ENCODE results near the gene DAAM1.

The DAAM1 gene

DNA sequence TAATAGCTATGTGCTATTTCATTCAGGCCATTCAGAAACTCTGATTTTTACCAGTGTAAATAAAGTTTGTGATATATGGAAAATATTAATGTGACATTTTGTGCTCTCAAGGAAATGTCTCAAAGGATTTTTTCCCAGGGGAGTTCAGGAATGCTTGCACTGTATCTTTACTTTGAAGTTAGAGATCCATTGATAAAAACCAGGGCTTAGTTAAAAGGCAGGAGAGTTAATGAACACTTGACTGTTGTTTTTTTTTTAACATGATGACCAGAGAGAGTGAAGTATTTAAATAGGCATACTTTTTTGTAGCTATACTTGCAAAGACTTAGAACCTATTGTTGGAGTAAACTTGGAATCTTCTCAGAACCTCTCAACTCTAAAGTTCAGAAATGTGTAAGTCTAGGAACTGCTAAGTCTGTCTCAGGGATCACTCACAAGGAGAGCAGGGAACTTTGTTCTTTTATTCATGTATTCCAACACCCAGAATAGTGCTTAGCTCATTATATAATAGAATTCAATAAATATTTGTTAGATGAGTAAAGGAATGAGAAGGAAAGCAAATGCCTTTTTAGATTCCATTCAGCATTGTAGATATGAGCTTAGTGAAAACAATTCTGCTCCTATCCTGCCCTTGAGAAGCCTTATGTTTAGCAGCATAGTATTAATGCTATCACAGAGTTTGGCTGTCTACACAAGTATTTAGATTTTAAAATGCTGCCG lies 117.5 kb downstream of the DAAM1 start:
- TF ChIP-seq, protein P1, sequence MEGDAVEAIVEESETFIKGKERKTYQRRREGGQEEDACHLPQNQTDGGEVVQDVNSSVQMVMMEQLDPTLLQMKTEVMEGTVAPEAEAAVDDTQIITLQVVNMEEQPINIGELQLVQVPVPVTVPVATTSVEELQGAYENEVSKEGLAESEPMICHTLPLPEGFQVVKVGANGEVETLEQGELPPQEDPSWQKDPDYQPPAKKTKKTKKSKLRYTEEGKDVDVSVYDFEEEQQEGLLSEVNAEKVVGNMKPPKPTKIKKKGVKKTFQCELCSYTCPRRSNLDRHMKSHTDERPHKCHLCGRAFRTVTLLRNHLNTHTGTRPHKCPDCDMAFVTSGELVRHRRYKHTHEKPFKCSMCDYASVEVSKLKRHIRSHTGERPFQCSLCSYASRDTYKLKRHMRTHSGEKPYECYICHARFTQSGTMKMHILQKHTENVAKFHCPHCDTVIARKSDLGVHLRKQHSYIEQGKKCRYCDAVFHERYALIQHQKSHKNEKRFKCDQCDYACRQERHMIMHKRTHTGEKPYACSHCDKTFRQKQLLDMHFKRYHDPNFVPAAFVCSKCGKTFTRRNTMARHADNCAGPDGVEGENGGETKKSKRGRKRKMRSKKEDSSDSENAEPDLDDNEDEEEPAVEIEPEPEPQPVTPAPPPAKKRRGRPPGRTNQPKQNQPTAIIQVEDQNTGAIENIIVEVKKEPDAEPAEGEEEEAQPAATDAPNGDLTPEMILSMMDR (IDR thresholded peaks at IDR 0.05; ENCODE audit: low read length, missing control alignments) = no peak
- no peak overlapping the region for H3K4me3 ChIP-seq (replicated peaks; ENCODE audit: low read depth, low read length)
- DNase-seq (ENCODE audit: low read depth) = peak; percentile 64

DNA sequence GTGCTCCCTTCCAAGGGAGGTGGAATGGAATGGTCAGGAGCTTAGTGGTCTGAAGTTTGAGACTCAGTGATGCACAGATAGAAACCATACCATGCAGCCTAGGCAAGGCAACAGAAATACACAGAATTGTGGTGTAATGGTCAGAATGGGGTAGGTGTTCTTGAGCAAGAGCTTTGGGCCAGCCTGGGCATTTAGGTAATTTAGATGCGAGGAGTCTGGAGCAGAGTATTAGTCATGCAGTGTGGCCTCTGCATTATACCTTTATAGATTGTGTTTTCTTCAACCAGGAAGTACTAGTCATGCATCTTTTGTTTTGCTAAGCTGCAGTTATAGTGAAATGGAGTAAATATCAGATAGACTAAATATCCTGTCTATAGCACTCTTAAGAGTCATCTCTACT lies 118.3 kb downstream of the DAAM1 start:
- H3K4me3 ChIP-seq (replicated peaks; ENCODE audit: low read depth, low read length) = no peak overlapping the region
- TF ChIP-seq, protein P1 (IDR thresholded peaks at IDR 0.05; ENCODE audit: low read length, missing control alignments) = no peak
- DNase-seq (ENCODE audit: low read depth) = peak; percentile 86

DNA sequence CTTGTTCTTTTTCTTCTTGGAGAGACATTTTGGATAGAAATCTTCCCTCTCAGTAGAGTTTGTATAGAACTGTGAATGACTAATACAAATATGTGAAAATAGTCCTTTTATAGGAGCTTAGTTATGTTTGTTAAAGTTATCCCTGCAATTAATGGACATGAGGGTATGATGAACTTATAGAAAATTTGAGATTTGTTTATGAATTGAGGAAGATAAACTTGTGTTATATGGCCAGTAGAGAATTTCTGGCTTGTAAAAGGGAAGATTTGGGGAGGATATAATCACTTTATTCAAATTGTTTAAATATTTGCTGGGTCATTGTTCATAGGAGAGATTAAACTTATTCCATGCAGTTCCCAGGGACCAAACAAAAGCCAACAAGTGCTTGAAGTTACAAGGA lies 119.6 kb downstream of the DAAM1 start:
- H3K4me3 ChIP-seq (replicated peaks; ENCODE audit: low read depth, low read length) = no peak overlapping the region
- no peak for DNase-seq (ENCODE audit: low read depth)
- TF ChIP-seq, protein P1 (IDR thresholded peaks at IDR 0.05; ENCODE audit: low read length, missing control alignments) = no peak

DNA sequence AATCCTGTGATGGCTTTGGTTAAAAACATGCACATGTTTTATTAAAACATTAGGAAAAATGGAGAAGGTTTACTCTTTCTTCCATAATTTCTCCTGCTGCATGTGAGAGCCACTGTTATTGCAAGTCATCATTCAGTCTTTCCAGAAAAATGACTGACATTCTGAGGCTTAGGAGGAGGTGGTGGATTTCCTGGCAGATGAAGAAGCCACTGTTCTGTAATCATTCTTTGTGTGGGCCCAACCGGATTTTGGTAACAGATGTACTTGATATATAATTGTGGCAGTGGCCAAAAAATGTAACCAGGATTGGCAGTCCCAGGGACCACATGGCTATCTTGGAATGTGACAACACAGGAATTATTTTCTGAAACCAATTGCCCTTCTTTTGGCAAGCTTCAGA lies 120.2 kb downstream of the DAAM1 start:
- peak; percentile 78 for DNase-seq (ENCODE audit: low read depth)
- TF ChIP-seq, protein P1 (IDR thresholded peaks at IDR 0.05; ENCODE audit: low read length, missing control alignments) = no peak
- no peak overlapping the region for H3K4me3 ChIP-seq (replicated peaks; ENCODE audit: low read depth, low read length)

DNA sequence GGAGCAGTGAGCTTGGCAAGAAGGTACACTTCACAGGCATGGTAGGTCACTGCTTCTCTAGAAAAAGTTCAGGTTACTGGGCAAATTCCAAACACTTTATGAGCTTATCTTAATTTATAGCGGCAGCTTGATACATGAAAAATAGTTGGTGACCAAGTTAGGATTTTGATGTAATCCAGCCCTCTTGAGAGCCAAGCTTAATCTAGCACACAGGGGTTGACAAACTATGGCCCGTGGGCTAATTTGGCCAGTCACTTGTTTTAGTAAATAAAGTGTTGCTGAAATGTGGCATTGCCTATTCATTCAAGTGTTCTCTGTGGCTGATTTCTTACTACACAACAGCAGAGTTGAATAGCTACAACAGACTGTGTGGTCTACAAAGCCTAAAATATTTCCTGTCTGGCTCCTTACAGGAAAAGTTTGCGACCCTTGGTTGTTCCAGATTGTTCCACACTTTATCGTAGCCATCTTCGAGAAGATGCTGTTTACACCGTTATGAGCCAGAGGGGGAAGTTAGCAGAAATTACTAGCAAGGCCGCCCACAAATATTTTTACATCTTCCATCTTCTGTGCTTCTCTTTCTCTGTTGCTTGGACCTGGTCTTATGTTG lies 120.9 kb downstream of the DAAM1 start:
- H3K4me3 ChIP-seq (replicated peaks; ENCODE audit: low read depth, low read length) = no peak overlapping the region
- TF ChIP-seq, protein P1 (IDR thresholded peaks at IDR 0.05; ENCODE audit: low read length, missing control alignments) = no peak
- peak; percentile 35 for DNase-seq (ENCODE audit: low read depth)

DNA sequence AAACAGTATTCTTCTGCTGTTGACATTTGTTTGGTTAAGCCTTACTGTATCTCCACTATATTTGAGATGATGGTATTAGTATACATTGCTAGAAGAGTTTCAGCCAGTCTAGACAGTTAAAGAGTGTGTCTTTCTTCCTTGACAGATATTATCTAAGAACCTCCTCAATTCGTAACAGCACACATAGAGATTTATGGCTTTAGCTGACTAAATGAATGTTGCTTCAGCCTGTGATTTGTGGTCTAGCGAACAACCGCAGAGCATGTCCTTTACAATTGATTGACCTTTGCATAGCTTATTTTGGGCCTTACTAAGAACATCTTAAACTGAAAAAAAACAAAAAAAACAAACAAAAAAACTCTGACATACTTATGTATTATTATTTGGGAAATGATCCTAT lies 122.2 kb downstream of the DAAM1 start:
- no peak for DNase-seq (ENCODE audit: low read depth)
- no peak overlapping the region for H3K4me3 ChIP-seq (replicated peaks; ENCODE audit: low read depth, low read length)
- TF ChIP-seq, protein P1 (IDR thresholded peaks at IDR 0.05; ENCODE audit: low read length, missing control alignments) = no peak

DNA sequence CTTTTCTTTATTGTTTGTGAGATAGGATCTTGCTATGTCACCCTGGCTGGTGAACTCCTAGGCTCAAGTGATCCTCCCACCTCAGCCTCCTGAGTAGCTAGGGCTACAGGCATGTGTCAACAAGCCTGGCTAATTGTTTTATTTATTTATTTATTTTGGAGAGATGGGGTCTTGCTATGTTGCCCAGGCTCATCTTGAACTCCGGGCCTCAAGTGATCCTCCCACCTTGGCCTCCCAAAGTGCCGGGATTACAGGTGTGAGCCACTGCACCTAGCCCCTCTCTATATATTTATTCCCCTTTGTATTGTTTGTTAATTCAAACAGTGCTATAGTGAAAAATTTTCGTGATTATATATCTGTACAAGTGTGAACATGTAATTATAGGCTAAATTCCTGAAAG lies 123.3 kb downstream of the DAAM1 start:
- no peak overlapping the region for H3K4me3 ChIP-seq (replicated peaks; ENCODE audit: low read depth, low read length)
- no peak for DNase-seq (ENCODE audit: low read depth)
- TF ChIP-seq, protein P1 (IDR thresholded peaks at IDR 0.05; ENCODE audit: low read length, missing control alignments) = no peak

Data from fibroblast of pulmonary artery (primary cell).